SIG-M5 (cell line): Measurements from ENCODE around the gene CFAP161.

Experiments used
- DNase-seq: peaks from one replicate; lab custom pipeline; 2025; lab: John Stamatoyannopoulos, UW

The CFAP161 gene, protein sequence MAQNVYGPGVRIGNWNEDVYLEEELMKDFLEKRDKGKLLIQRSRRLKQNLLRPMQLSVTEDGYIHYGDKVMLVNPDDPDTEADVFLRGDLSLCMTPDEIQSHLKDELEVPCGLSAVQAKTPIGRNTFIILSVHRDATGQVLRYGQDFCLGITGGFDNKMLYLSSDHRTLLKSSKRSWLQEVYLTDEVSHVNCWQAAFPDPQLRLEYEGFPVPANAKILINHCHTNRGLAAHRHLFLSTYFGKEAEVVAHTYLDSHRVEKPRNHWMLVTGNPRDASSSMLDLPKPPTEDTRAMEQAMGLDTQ

DNA sequence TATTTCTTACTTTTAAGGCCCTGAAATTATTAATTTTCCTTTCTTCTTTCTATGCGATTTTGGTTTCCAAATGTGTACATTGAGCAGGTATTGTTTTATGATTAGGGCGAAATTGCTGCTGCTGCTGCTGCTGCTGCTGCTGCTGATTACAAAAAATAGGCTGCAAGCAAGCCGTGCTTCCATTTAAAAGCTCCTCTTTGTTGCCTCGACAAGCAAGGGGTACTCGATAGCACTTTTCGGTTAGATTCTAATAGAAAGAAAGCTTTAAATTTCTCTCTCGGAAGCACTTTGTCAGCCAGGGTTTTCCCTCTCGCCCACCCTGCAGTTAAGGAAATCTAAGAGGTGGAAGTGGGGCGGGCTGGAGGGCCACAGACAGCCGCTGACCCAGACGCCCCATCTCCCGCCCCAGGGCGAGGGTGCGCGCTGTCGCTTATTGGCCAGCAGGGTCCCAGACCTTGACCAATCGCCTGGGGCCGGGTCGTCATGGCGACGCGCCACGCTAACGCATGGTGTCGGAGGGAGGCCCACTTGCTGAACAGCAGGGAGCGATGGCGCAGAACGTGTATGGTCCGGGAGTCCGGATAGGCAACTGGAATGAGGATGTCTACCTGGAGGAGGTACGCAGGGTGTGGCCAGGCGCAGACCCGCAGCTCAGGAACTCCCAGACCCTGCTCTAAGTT, at the start of gene CFAP161:
CFAP161 (plus strand) TSS at position 489 of the 680 bp plus-strand sequence; CDS start at position 549, 60 bp downstream.
- no peak for DNase-seq

DNA sequence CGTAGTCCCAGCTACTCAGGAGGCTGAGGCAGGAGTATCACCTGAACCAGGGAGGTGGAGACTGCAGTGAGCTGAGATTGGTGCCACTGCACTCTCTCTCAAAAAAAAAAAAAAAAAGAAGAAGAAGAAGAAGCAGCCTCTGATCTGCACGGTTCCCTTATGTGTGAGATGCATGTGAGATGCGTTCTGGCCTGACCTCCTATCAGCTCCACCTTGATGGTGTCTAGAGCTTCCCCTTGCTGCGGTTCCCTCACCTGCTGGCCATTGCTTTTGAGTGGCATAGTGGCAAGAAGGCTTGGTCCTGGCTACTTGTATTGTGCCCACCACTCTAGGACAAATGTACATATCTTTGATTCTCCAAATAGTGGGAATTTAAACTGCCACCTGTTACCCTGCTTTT, 49.4 kb upstream of the CFAP161 start:
- no peak for DNase-seq

DNA sequence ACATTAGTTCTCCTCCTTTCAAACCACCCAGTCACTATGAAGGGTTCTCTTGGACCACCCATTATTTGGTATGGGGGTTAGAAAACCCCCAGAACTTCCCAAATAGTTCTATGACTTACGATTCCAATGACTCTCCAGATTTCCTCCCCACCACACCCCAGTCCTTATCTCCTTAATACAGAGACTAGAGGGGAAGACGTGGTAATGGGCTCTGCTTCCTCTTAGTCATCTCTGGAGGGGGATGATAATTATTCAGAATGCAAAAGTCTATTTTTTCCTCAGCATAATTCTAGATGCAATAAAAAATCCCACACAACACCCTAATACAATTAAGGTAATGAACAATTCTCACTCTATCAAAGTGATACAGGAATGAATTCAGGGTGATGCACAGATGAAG, 48.9 kb upstream of the CFAP161 start:
- DNase-seq = no peak

DNA sequence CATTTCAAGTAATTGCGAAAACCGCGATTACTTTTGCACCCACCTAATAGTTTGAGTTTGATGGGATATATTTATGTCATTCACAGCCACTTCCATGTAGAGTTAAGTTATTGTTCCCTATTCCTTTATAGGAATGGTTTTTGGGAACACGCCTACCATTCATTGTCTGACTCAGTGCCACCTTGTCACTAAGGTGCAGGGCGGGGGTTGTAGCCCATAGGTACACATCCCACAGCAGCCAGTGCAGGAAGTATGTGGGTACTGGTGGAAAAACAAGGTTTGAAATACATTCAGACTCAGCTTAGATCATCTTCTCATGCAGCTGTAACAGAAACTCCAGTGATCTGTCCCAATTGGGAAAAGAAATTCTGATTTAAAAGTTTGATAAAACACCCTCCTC, 48.2 kb upstream of the CFAP161 start:
- no peak for DNase-seq

DNA sequence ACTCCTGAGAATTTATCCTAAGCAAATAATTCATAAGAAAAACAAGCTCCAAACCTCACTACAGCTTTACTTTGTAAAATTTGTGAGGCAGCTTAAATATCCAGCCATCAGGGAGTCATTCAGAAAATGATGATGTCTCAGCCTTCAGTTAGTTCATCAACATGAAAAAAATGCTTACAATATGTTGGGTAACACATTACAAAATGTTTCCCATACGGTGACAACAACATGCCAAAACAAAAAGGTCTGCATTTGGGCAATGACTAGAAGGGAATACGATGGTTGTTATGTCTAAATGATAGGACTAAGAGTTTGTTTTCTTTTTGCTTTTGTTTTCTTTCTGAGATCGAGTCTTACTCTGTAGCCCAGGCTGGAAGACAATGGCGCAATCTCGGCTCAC, 47.0 kb upstream of the CFAP161 start:
- DNase-seq = no peak

DNA sequence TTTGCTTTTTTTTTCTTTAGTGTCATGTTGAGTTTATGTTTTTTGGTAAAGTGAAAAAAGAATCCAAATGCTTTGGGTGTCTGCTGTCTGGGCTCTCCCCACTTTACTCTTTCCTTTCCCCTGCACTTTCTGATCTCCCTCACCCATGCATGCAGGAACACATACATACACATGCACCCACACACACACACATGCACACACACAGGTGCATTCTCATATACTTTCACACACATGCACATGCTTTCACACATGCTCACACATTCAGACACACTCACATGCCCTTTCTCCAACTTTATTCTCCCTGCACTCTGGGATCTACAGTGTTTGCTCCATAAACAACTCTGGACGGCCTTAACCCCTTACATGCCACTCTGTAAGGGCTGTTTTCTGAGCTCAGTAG, 46.4 kb upstream of the CFAP161 start:
- no peak for DNase-seq

DNA sequence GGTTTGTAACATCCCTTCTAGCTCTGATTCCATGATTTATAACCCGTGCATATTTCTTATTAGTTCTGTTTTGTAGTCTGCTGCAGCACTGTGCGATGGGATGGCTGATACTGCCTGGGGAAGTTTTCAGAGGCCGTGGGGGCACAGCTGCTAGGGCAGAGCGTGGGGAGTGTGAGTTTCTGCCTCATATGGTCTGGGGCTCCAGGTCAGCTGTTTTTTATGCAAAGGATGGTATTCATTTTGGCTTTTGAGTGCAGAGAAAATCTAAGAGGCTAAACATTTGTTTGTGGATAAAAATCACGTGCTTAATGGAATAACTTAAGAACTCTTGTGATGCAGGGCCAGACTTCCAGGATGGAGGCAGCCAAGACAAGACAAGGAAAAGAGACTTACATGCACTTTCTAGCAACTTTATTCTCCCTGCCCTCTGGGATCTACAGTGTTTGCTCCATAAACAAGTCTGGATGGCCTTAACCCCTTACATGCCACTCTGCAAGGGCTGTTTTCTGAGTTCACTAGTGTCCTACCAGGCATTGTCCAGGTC, 45.5 kb upstream of the CFAP161 start:
- DNase-seq = no peak

DNA sequence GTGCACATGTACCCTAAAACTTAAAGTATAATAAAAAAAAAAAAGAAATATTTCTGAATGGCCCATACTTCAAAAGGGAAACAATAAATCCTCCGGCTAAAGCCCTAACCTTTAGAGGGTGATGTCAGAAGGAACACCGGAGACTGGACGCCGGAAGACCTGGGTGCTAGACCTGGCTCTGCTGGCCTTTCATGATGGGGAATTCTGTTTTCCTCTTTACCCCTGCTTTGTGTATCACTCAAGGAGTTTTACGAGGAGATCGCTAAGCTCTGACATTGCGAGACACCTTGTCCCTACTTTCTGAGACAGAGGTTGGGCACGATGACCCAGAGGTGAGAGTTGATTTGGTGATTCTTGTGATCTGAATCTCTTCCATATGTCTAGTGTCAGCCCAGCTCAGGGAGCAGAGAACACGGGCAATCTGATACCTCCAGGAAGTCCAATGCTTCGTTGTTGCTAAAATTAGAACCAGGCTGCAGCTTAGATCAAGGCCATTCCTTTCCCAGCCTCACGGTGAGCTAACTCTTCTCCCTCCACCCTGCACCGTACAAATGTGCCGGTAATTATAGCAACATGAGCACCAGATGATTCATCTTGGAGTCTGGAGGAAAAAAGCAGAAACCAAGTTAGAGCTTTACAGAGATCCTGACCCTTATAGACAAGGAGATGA, 42.0 kb upstream of the CFAP161 start:
- no peak for DNase-seq

DNA sequence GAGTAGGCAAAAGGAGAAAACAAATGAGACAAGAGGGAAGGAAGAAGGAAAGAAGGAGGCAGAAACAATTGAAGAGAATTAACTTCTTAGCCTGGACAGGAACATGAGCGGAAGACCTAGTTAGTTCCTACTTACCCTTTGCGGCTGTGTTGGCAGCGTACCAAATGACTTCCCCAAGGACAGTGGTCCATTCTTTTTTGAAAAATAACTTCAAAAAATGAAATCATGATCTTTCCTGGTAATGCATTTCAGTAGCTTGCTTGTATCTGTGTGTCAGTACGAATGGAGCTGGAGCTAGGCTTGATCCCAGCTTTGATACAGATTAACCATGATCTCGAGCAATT, 41.5 kb upstream of the CFAP161 start:
- DNase-seq = no peak

DNA sequence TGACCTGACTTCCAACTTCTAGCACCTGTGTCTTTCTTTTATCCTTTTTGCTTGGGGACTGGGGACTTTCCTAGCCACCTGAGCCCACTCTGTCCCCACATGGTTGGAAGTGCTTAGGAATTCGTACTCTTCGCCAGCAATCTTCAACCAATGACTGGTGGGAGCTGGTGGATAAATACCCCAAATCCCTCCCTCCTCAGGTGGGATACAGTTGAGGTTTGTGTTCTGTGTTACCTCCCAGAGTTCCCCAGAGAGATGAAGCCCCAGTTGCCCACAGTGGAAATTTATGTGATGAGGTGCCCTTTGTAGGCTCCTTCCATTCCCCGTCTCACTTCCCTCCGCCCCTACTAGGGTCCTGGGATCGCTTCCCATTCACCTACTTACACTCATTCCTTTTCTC, 40.1 kb upstream of the CFAP161 start:
- no peak for DNase-seq

DNA sequence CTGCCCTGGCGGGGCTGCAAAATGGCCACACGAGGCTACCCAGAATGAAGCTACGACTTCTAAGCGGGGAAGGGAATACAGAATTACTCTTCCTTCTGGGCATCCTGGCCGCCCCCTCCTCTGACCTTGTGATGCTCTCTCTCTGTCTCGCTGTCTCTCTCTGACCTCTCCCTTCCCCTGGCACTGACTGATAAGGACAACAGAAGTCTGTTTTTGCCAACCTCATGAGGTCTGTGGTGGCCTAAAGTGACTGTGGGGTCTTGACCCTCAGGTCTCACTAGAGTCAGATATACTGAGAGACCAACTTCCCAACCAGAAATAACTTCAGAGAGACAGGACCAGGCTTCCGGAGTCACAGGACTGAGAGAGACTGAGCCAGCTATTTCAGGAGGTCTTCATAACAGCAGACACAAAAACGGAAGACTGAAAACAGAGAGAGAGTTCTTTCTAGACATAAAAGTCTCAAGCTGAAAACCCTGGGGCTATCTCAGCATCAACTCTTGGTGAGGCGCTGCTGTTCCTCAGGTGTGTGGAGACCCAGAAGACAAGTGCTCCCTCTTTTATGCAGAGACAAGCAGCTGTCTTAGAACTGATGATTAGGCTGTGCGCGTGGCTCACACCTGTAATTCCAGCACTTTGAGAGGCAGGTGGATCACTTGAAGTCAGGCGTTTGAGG, 38.2 kb upstream of the CFAP161 start:
- no peak for DNase-seq

DNA sequence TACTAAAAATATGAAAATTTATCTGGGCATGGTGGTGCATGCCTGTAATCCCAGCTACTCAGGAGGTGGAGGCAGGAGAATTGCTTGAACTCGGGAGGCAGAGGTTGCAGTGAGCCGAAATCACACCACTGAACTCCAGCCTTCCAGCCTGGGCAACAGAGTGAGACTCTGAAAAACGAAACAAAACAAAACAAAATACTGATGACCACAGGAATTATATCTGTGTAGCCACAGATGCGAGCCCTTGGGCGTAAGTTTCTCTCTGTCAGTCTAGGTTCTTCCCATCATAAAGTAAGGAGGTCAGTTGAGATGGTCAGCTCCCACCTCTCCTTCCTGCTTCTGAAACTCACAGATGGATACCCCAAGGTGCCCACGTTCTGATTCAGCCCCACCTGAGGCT, 37.7 kb upstream of the CFAP161 start:
- DNase-seq = no peak

DNA sequence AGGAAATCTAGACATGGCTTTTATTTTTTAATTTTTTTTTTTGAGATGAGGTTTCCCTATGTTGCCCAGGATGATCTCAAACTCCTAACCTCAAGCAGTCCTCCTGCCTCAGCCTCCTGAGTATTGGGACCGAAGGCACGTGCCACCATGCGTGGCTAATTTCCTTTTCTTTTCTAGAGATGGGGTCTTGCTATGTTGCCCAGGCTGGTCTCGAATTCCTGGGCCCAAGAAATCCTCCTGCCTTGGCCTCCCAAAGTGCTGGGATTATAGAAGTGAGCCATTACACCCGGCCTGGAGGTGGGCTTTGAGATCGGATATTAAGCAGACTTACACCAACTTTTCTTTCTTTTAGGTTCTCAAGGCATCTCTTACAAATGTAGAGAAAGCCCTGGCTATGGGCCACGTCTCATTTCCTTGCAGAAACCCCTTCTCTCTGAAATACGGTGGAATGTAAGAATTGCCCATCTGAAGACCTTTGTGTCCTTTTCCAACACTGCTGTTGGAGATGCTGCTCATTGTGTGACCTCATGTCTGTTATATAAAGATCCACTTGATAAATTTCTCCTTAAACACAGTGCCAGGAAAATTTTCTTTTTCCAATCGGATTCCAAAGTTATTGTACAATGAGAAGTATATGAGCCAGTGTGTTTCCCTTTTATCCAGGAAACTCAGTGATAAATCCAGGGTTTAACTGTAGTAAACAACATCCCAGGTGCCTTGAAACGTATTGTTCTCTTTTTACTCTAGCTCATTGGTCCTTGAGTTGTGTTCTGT, 36.8 kb upstream of the CFAP161 start:
- no peak for DNase-seq

DNA sequence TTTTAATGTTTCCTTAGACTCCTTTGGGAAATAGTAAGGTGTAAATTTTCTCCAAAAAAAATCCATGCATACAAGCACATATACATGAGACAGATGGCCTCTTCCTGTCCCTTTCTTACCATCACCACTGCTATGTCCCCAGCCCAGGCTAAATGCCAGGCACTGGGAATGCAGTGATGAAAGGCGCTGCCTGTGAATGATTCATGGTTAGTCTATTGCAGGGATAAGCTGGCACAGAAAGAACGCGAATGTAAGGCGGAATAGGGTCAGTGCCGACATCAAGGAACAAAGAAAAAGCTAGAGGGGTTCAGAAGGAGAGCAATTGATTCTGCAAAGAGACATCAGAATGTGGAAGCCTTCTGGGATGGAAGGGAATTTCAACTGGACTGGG, 36.2 kb upstream of the CFAP161 start:
- no peak for DNase-seq

DNA sequence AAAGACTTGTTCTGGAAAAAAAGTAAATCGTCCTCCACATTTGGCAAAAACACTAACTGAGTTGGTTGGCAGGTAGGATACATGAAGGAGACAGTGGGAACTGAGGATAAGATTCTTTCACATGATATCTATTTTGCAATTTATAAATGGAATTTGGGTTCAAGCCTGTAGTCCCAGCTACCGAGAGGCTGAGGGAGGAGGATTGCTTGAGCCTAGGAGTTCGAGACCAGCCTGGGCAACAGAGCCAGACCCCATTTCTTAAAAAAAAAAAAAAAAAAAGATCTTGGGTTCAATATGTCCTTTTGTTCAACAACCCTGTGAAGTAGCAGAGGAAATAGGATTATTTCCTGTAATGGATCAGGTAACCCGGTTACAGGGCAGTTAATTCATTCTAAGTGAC, 35.7 kb upstream of the CFAP161 start:
- no peak for DNase-seq

DNA sequence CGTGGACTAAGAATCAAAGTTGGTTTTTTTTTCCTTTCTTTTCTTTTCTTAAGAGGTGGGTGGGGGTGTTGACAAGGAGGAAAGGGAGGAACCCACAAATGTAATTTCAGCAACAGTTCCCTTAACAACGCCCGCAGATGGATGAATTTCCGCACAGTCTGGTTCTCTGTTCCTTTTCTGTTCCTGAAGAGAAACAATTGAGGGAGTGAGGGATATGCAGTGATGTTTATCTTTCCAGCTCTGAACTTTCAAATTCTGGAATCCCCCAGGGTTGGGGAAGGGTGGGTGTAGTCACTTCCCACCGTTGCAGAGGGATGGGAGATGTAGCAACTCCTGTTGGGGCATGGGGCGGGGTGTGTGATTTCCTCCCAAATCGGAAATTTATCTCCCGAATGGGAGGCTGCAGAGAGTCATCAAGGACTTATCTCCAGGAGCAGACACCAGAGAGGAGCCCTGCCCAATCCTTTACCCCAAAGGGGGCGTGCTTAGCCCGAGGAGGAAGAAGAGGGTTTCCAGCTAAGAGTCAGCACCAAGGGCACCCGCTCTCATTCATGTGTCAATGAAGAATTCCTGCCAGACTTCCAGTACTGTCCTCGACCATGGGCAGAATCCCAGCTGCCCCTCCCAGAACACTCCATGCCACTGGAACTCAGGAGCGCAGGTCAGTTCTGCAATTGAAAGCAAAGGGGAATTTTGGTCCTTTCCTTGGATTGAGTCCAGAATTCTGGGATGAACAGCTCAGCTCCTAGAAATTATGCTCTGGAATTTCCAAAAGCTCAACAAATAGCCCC, 35.0 kb upstream of the CFAP161 start:
- no peak for DNase-seq

DNA sequence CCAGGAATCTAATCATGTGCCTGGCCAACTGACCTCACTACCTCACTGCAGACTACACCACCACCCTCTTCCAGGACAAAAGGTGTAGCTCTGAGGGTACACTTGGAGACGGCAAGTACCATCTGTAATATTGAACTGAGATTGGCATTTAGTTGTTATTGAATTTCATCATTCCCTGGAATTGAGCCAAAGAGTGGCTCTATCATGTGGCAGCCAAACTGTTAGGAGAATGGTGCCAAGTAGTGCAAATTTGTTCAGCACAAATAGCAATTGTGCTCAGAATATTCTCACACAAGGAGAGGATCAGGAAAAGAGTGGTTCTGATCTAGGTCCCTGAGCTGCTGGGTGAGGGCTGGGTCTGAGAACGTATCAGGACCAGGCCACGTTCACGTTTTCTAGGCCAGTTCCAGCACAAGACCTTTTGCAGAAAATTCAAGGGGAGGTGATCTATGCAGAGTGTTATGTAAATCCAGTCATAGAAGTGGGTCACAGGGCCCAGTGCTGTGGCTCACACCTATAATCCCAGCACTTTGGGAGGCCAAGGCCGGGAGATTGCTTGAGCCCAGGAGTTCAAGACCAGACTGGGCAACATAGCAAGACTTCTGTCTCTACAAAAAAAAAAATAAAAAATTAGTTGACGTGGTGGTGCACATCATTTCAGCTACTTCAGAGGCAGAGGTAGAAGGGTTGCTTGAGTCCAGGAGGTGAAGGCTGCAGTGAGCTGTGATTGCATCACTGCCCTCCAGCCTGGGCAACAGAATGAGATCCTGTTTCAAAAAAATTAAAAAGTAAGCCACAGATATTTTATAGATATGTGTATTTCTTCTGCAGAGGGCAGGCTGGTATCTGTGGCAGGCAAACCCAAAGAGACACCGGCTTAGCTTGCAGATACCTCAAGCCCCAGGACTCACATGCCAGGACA, 31.9 kb upstream of the CFAP161 start:
- no peak for DNase-seq

DNA sequence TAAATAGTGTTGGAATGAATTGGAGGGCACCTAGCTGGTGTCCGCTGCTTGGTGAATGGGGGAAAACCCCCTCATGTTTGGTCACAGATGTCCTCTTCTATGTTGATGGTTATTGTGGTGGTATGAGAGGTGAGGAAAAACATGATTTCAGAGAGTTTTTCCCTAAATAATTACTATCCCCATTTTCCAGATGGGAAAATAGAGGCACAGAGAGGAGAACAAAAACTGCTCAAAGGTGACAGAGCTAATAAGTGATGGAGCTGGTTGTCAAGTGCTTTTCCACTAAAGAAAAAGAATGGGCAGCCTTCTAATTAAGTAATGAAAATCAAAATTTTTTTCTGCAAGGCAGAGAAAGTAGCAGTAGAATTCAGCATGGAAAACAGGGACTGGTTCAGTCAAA, 30.2 kb upstream of the CFAP161 start:
- DNase-seq = no peak

DNA sequence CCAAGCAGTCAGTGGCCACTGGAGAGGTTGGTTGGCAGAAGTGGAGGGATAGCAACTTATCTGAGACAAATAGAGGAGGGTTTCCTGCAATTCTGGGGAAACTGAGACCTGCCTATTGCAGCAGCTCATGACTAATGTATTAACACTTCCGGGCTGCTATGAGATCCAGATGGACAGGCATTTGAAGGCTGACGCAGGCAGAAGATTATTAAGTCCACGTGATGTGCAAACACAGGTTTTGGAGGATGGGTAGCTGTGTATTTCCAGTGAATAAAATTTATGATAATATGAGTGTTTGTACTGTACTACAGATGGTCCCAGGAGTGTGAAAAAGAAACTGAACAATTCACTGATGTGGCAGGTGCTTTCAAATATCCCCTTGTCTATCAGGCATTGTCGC, 28.5 kb upstream of the CFAP161 start:
- DNase-seq = no peak

DNA sequence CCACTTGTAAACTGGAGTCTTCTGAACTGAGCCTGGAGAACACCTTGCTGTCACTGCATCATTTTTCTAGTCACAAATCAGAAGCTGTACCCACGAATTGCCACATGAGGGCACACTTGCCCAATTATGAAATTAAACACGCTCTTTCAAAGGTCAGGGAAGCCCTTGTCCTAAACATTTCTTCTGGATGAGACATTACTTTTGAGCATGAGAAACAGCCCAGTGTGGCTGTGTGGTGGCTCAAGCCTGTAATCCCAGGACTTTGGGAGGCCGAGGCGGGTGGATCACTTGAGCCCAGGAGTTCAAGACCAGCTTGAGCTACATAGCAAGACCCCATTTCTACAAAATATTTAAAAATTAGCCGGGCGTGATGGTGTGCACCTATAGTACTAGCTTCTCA, 27.5 kb upstream of the CFAP161 start:
- no peak for DNase-seq
